Measurements from ENCODE around the gene FNBP1.
"Not testable (repeated sequence)": the region's sequence is repeated elsewhere in the genome, so short reads cannot be mapped to it uniquely, and the experiment has no call there.

The FNBP1 gene

GRCh38 chr9:130006952-130007351, 36.0 kb downstream of the FNBP1 start:
- not testable (repeated sequence) for H3K9ac ChIP-seq (ENCODE audit: low read depth, low read length, poor library complexity, severe bottlenecking); H3K27me3 ChIP-seq (ENCODE audit: insufficient read depth, low read length, poor library complexity, severe bottlenecking); H3K4me1 ChIP-seq (ENCODE audit: insufficient read depth, low read length, poor library complexity, severe bottlenecking); H3K9me2 ChIP-seq (replicated peaks; ENCODE audit: low read depth, low read length); H3F3A ChIP-seq (ENCODE audit: low read depth); H2AFZ ChIP-seq (ENCODE audit: low read length); H3K4me3 ChIP-seq (ENCODE audit: low read length, poor library complexity, severe bottlenecking); H3K9me3 ChIP-seq (ENCODE audit: insufficient read depth, low read depth, low read length); H3K4me2 ChIP-seq (ENCODE audit: low read depth, low read length, poor library complexity, severe bottlenecking)
- Histone ChIP-seq H4K20me1 (ENCODE audit: insufficient read depth, low read length, poor library complexity, severe bottlenecking) (peaks cover 58% of the 10 kb centered on the region), H3K79me2 (ENCODE audit: insufficient read depth, low read length) (peaks cover 96% of the 10 kb centered on the region), H3K36me3 (ENCODE audit: insufficient read depth, low read length) (peaks cover 12% of the 10 kb centered on the region; the same call in 1 of the 2 replicates)

- no peak overlapping the region for H3K4me3 ChIP-seq (ENCODE audit: low read length, poor library complexity, severe bottlenecking)
- no peaks in the 10 kb centered on the region for H3K9me2 ChIP-seq (replicated peaks; ENCODE audit: low read depth, low read length)
- peaks cover 21% of the 10 kb centered on the region; the same call in 1 of the 2 replicates for H3K36me3 ChIP-seq (ENCODE audit: insufficient read depth, low read length)
- peaks cover 98% of the 10 kb centered on the region for H3K79me2 ChIP-seq (ENCODE audit: insufficient read depth, low read length)
- no peaks in the 10 kb centered on the region for H3K9me3 ChIP-seq (ENCODE audit: insufficient read depth, low read depth, low read length)
- no peaks in the 10 kb centered on the region for H3F3A ChIP-seq (ENCODE audit: low read depth)
- TF ChIP-seq EZH2phosphoT487 (IDR thresholded peaks at IDR 0.05; ENCODE audit: borderline replicate concordance) (no peak), CTCF (conservative IDR thresholded peaks at IDR 0.05; ENCODE audit: low read length) (no peak)
- H3K4me1 ChIP-seq (ENCODE audit: insufficient read depth, low read length, poor library complexity, severe bottlenecking), result no peaks in the 10 kb centered on the region
- H3K4me2 ChIP-seq (ENCODE audit: low read depth, low read length, poor library complexity, severe bottlenecking), result no peak overlapping the region
- H4K20me1 ChIP-seq (ENCODE audit: insufficient read depth, low read length, poor library complexity, severe bottlenecking), result peaks cover 56% of the 10 kb centered on the region
- H3K9ac ChIP-seq (ENCODE audit: low read depth, low read length, poor library complexity, severe bottlenecking), result no peak overlapping the region
- no peaks in the 10 kb centered on the region for H3K27me3 ChIP-seq (ENCODE audit: insufficient read depth, low read length, poor library complexity, severe bottlenecking)
- H2AFZ ChIP-seq (ENCODE audit: low read length), result no peak overlapping the region
Measured at GRCh38 chr9:130003943-130004552, 38.9 kb downstream of the FNBP1 start.

GRCh38 chr9:130002320-130002719, 40.7 kb downstream of the FNBP1 start:
- TF ChIP-seq CTCF (conservative IDR thresholded peaks at IDR 0.05; ENCODE audit: low read length) (no peak), EZH2phosphoT487 (IDR thresholded peaks at IDR 0.05; ENCODE audit: borderline replicate concordance) (no peak)
- no peaks in the 10 kb centered on the region for H3K9me3 ChIP-seq (ENCODE audit: insufficient read depth, low read depth, low read length)
- no peaks in the 10 kb centered on the region for H3K27me3 ChIP-seq (ENCODE audit: insufficient read depth, low read length, poor library complexity, severe bottlenecking)
- H3F3A ChIP-seq (ENCODE audit: low read depth), result no peaks in the 10 kb centered on the region
- H3K9me2 ChIP-seq (replicated peaks; ENCODE audit: low read depth, low read length), result no peaks in the 10 kb centered on the region
- peaks cover 21% of the 10 kb centered on the region; the same call in 1 of the 2 replicates for H3K36me3 ChIP-seq (ENCODE audit: insufficient read depth, low read length)
- H4K20me1 ChIP-seq (ENCODE audit: insufficient read depth, low read length, poor library complexity, severe bottlenecking), result peaks cover 55% of the 10 kb centered on the region
- peaks cover 97% of the 10 kb centered on the region for H3K79me2 ChIP-seq (ENCODE audit: insufficient read depth, low read length)
- H3K4me1 ChIP-seq (ENCODE audit: insufficient read depth, low read length, poor library complexity, severe bottlenecking), result no peaks in the 10 kb centered on the region
- H3K4me2 ChIP-seq (ENCODE audit: low read depth, low read length, poor library complexity, severe bottlenecking), result no peak overlapping the region
- no peak overlapping the region for H3K9ac ChIP-seq (ENCODE audit: low read depth, low read length, poor library complexity, severe bottlenecking)
- H3K4me3 ChIP-seq (ENCODE audit: low read length, poor library complexity, severe bottlenecking), result no peak overlapping the region
- no peak overlapping the region for H2AFZ ChIP-seq (ENCODE audit: low read length)

DNA sequence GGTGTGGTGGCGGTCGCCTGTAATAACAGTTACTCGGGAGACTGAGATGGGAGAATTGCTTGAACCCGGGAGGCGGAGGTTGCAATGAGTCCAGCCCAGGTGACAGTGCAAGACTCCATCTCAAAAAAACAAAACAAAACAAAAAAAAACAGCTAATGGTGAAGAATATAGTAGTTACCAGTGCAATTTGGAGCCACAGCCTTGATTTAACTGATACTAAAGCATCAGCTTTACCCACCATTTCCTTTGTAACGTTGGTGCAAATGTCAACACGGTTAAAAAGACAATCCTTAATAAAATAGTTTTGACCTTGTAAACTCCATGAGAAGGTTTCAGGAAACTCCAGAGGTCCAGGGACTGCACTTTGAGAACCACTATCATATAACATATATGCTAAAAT, 41.8 kb downstream of the FNBP1 start:
- no peaks in the 10 kb centered on the region for H3F3A ChIP-seq (ENCODE audit: low read depth)
- H2AFZ ChIP-seq (ENCODE audit: low read length), result no peak overlapping the region
- H4K20me1 ChIP-seq (ENCODE audit: insufficient read depth, low read length, poor library complexity, severe bottlenecking), result peaks cover 58% of the 10 kb centered on the region
- H3K36me3 ChIP-seq (ENCODE audit: insufficient read depth, low read length), result peaks cover 21% of the 10 kb centered on the region; the same call in 1 of the 2 replicates
- H3K9ac ChIP-seq (ENCODE audit: low read depth, low read length, poor library complexity, severe bottlenecking), result no peak overlapping the region
- H3K79me2 ChIP-seq (ENCODE audit: insufficient read depth, low read length), result peaks cover 97% of the 10 kb centered on the region
- no peak overlapping the region for H3K4me3 ChIP-seq (ENCODE audit: low read length, poor library complexity, severe bottlenecking)
- no peaks in the 10 kb centered on the region for H3K9me2 ChIP-seq (replicated peaks; ENCODE audit: low read depth, low read length)
- H3K4me1 ChIP-seq (ENCODE audit: insufficient read depth, low read length, poor library complexity, severe bottlenecking), result no peaks in the 10 kb centered on the region
- no peaks in the 10 kb centered on the region for H3K27me3 ChIP-seq (ENCODE audit: insufficient read depth, low read length, poor library complexity, severe bottlenecking)
- TF ChIP-seq EZH2phosphoT487 (IDR thresholded peaks at IDR 0.05; ENCODE audit: borderline replicate concordance) (no peak), CTCF (conservative IDR thresholded peaks at IDR 0.05; ENCODE audit: low read length) (no peak)
- no peaks in the 10 kb centered on the region for H3K9me3 ChIP-seq (ENCODE audit: insufficient read depth, low read depth, low read length)
- H3K4me2 ChIP-seq (ENCODE audit: low read depth, low read length, poor library complexity, severe bottlenecking), result no peak overlapping the region

Data from Loucy (cell line).